H9 (cell line): ENCODE results near the gene ZNF718. TPM values are rescaled to one million over a fixed set of nuclear protein-coding genes. Genes with fewer than 3 reads are reported as not detected.

ENCODE experiments used
- DNase-seq: peaks from one replicate; pipeline ENCODE4 v3.0.0-alpha.2; 2017
- H2AFZ ChIP-seq: one replicate; pipeline ENCODE4 v1.6.1; 2013; ENCODE audit warnings: mild to moderate bottlenecking, low read length, control low read depth, moderate library complexity
- H2AK5ac ChIP-seq: 2 replicates; pipeline ENCODE4 v1.6.1; 2013; ENCODE audit warnings: low read length, control low read depth, mixed read lengths; ENCODE audit not compliant: insufficient read length
- H2BK120ac ChIP-seq: one replicate; pipeline ENCODE4 v1.6.1; 2013; ENCODE audit warnings: low read depth, mild to moderate bottlenecking, low read length, control low read depth, inconsistent platforms; ENCODE audit not compliant: poor library complexity, severe bottlenecking
- H2BK12ac ChIP-seq: 2 replicates; pipeline ENCODE4 v1.6.1; 2013; ENCODE audit warnings: low read length, control low read depth, mixed read lengths, low read depth; ENCODE audit not compliant: insufficient read length
- H2BK15ac ChIP-seq: 2 replicates; pipeline ENCODE4 v1.6.1; 2013; ENCODE audit warnings: low read depth, low read length, control low read depth
- H2BK20ac ChIP-seq: one replicate; pipeline ENCODE4 v1.6.1; 2013; ENCODE audit warnings: low read depth, mild to moderate bottlenecking, low read length, control low read depth, inconsistent platforms; ENCODE audit not compliant: poor library complexity, severe bottlenecking
- H2BK5ac ChIP-seq: 2 replicates; pipeline ENCODE4 v1.6.1; 2013; ENCODE audit warnings: low read length, control low read depth, mixed read lengths; ENCODE audit not compliant: insufficient read length
- H3K14ac ChIP-seq: 2 replicates; pipeline ENCODE4 v1.6.1; 2013; ENCODE audit warnings: low read length, control low read depth; ENCODE audit not compliant: insufficient read depth
- H3K18ac ChIP-seq: 2 replicates; pipeline ENCODE4 v1.6.1; 2013; ENCODE audit warnings: low read depth, mild to moderate bottlenecking, mixed read lengths, low read length, control low read depth; ENCODE audit not compliant: insufficient read length
- H3K23ac ChIP-seq: 2 replicates; pipeline ENCODE4 v1.6.1; 2013; ENCODE audit warnings: low read length, control low read depth, mixed read lengths, low read depth; ENCODE audit not compliant: insufficient read length
- H3K23me2 ChIP-seq: 2 replicates; pipeline ENCODE4 v1.6.1; 2013; ENCODE audit warnings: low read depth, mild to moderate bottlenecking, mixed read lengths, low read length, control low read depth; ENCODE audit not compliant: insufficient read length, poor library complexity, severe bottlenecking
- H3K27ac ChIP-seq: 2 replicates; pipeline ENCODE4 v1.5.1; 2013; ENCODE audit warnings: low read length, control low read depth, mixed read lengths, low read depth; ENCODE audit not compliant: insufficient read length
- H3K27me3 ChIP-seq: 2 replicates; pipeline ENCODE4 v1.6.1; 2013; ENCODE audit warnings: low read length, control low read depth, inconsistent platforms; ENCODE audit not compliant: insufficient read depth
- H3K4ac ChIP-seq: 2 replicates; pipeline ENCODE4 v1.6.1; 2013; ENCODE audit warnings: low read depth, mild to moderate bottlenecking, control low read depth, inconsistent platforms, low read length, moderate library complexity
- H3K4me1 ChIP-seq: 2 replicates; pipeline ENCODE4 v1.6.1; 2013; ENCODE audit warnings: low read length, control low read depth, inconsistent platforms; ENCODE audit not compliant: insufficient read depth
- H3K4me2 ChIP-seq: 2 replicates; pipeline ENCODE4 v1.6.1; 2013; ENCODE audit warnings: low read length, control low read depth, mixed read lengths; ENCODE audit not compliant: insufficient read length, insufficient read depth
- H3K56ac ChIP-seq: 2 replicates; pipeline ENCODE4 v1.6.1; 2013; ENCODE audit warnings: low read depth, mild to moderate bottlenecking, mixed read lengths, low read length, control low read depth; ENCODE audit not compliant: insufficient read length
- H3K79me1 ChIP-seq: 2 replicates; pipeline ENCODE4 v1.6.1; 2013; ENCODE audit warnings: low read depth, mild to moderate bottlenecking, moderate library complexity, low read length, control low read depth, inconsistent platforms; ENCODE audit not compliant: insufficient read depth, poor library complexity, severe bottlenecking
- H3K79me2 ChIP-seq: 2 replicates; pipeline ENCODE4 v1.6.1; 2013; ENCODE audit warnings: low read length, control low read depth, inconsistent platforms; ENCODE audit not compliant: insufficient read depth
- H3K9ac ChIP-seq: 2 replicates; pipeline ENCODE4 v1.6.1; 2013; ENCODE audit warnings: low read length, control low read depth, mixed read lengths; ENCODE audit not compliant: insufficient read length; ENCODE audit errors: extremely low read depth
- H3K9me3 ChIP-seq: one replicate; pipeline ENCODE4 v1.6.1; 2013; ENCODE audit warnings: low read depth, low read length, inconsistent platforms; ENCODE audit not compliant: control insufficient read depth
- H3T11ph ChIP-seq: one replicate; pipeline ENCODE4 v1.6.1; 2013; ENCODE audit warnings: mild to moderate bottlenecking, low read length, control low read depth, inconsistent platforms
- H4K20me1 ChIP-seq: one replicate; pipeline ENCODE4 v1.6.1; 2013; ENCODE audit not compliant: control insufficient read depth, insufficient read length, insufficient read depth
- H4K5ac ChIP-seq: 2 replicates; pipeline ENCODE4 v1.6.1; 2013; ENCODE audit warnings: low read depth, mild to moderate bottlenecking, mixed read lengths, low read length, control low read depth; ENCODE audit not compliant: insufficient read length
- H4K8ac ChIP-seq: replicated peaks from 2 replicates; pipeline ENCODE4 v1.6.1; 2013; ENCODE audit warnings: low read length, control low read depth, mixed read lengths, low read depth; ENCODE audit not compliant: insufficient read length
- H4K91ac ChIP-seq: 2 replicates; pipeline ENCODE4 v1.6.1; 2013; ENCODE audit warnings: low read depth, mild to moderate bottlenecking, moderate library complexity, mixed read lengths, low read length, control low read depth; ENCODE audit not compliant: insufficient read length
- H3K27ac Mint-ChIP-seq, 3 experiments: 2 replicates in 2 of 3; 3 replicates in 1 of 3; pipeline ENCODE4 v1.8.0; 2020 to 2021; ENCODE audit warnings: mixed read lengths in 3 of 3, mild to moderate bottlenecking in 1 of 3, moderate library complexity in 1 of 3
- H3K27me3 Mint-ChIP-seq: 2 replicates; pipeline ENCODE4 v1.8.0; 2021; ENCODE audit warnings: low read depth, mild to moderate bottlenecking, moderate library complexity, mixed read lengths
- H3K36me3 Mint-ChIP-seq, 3 experiments: 2 replicates in 2 of 3; 3 replicates in 1 of 3; pipeline ENCODE4 v1.8.0; 2020 to 2021; ENCODE audit warnings: low read depth in 3 of 3, mixed read lengths in 3 of 3; ENCODE audit not compliant: insufficient read depth in 1 of 3
- H3K4me1 Mint-ChIP-seq, 2 experiments: 2 replicates each; pipeline ENCODE4 v1.8.0; 2020; ENCODE audit warnings: mixed read lengths in 2 of 2
- H3K4me3 Mint-ChIP-seq, 2 experiments: 2 replicates in 1 of 2; 3 replicates in 1 of 2; pipeline ENCODE4 v1.8.0; 2020 to 2021; ENCODE audit warnings: mild to moderate bottlenecking in 2 of 2, mixed read lengths in 2 of 2, moderate library complexity in 1 of 2
- H3K9me3 Mint-ChIP-seq, 2 experiments: 2 replicates in 1 of 2; 3 replicates in 1 of 2; pipeline ENCODE4 v1.8.0; 2020; ENCODE audit warnings: mild to moderate bottlenecking in 2 of 2, mixed read lengths in 2 of 2, moderate library complexity in 1 of 2
- CTCF ChIP-seq: fragments of 200-600 bp; sonication (generic); conservative IDR thresholded peaks from 3 replicates; pipeline ENCODE4 v1.8.0; 2021; ENCODE audit warnings: antibody characterized with exemption, mild to moderate bottlenecking
- WGBS: extraction: QIAGEN DNeasy Blood & Tissue Kit; methylation state at CpG from one replicate; pipeline ENCODE4 v1.1.7; 2013; ENCODE audit warnings: missing lambda C conversion rate, low lambda C conversion rate, mixed read lengths; ENCODE audit not compliant: insufficient read length; ENCODE audit errors: extremely low coverage; 5-methylcytosine and 5-hydroxymethylcytosine counted together
- total RNA-seq: library from RNA; stranded (reverse); gene quantifications from 2 replicates; pipeline ENCODE4 v1.2.1, GENCODE V29; 2021

The ZNF718 gene
- total RNA-seq, 1 experiment from 2014 or later, result 12.5 TPM

GRCh38 chr4:98386-98785, 25.9 kb upstream of the ZNF718 start:
- Histone ChIP-seq H2BK120ac (no peak overlapping the region), H2AK5ac (no peak overlapping the region), H2BK20ac (no peak overlapping the region), H3K56ac (no peak overlapping the region), H2BK5ac (no peak overlapping the region), H3K9me3 (peaks cover 62% of the 10 kb centered on the region), H3K18ac (no peak overlapping the region), H4K5ac (no peak overlapping the region), H4K20me1 (no peaks in the 10 kb centered on the region), H3K27me3 (no peaks in the 10 kb centered on the region), H4K91ac (no peak overlapping the region), H2BK12ac (no peak overlapping the region), H3K23ac (no peak overlapping the region), H3K4me2 (no peak overlapping the region), H2BK15ac (no peak overlapping the region), H3K4ac (no peak overlapping the region), H3K79me2 (no peaks in the 10 kb centered on the region), H3K4me1 (no peaks in the 10 kb centered on the region), H2AFZ (no peak overlapping the region), H3T11ph (no peak overlapping the region), H3K79me1 (no peaks in the 10 kb centered on the region), H3K27ac (no peak overlapping the region), H3K9ac (no peak overlapping the region), H4K8ac (no peak overlapping the region), H3K23me2 (no peaks in the 10 kb centered on the region), H3K14ac (no peak overlapping the region)
- Mint-ChIP-seq H3K36me3 (peaks cover 4 to 41% (median 11%) of the 10 kb centered on the region in 3 experiments), H3K27me3 (no peaks in the 10 kb centered on the region; the same call in 1 of the 2 replicates), H3K4me3 (no peak overlapping the region), H3K4me1 (no peaks in the 10 kb centered on the region), H3K9me3 (peaks cover 86 to 88% of the 10 kb centered on the region in 2 experiments), H3K27ac (no peak overlapping the region)
- TF ChIP-seq CTCF, result no peak
- no peak for DNase-seq
- WGBS, result no CpG with 5 or more reads among the region's 1 CpG
